Measurements from ENCODE around the gene RPAIN. TPM values are rescaled to one million over a fixed set of nuclear protein-coding genes. Genes with fewer than 3 reads are reported as not detected.

RPAIN gene
- total and polyA plus RNA-seq, 2 of the 8 experiments (the other 6 are each of a cell fraction or from before 2014, with no cell fraction given), result 54.5 to 57.7 TPM

GRCh38 chr17:5446786-5447185 lies 26.8 kb downstream of the RPAIN start:
- H3K9ac ChIP-seq (replicated peaks in 1 of 4; ENCODE audit: extremely low read depth in 1 of 4, low read depth in 3 of 4, low read length in 3 of 4), result no peak overlapping the region
- peaks cover 3 to 14% of the 10 kb centered on the region in 2 experiments for H4K20me1 ChIP-seq (replicated peaks in 1 of 2; ENCODE audit: control insufficient read depth in 1 of 2, insufficient read depth in 2 of 2, low read length in 2 of 2)
- no peak overlapping the region for H4K8ac ChIP-seq (ENCODE audit: extremely low read depth, insufficient read depth, low read length)
- peaks cover 9% of the 10 kb centered on the region for H3K79me1 ChIP-seq (ENCODE audit: low read depth, low read length)
- no peak for FAIRE-seq
- H3K27ac ChIP-seq (ENCODE audit: low read depth, low read length), result no peak overlapping the region
- H4K5ac ChIP-seq (ENCODE audit: insufficient read length, low read depth, low read length), result no peak overlapping the region
- H2BK5ac ChIP-seq (ENCODE audit: low read depth, low read length), result no peak overlapping the region
- no peak overlapping the region for H3K56ac ChIP-seq (replicated peaks; ENCODE audit: insufficient read length, low read depth, low read length)
- H3K4ac ChIP-seq (replicated peaks; ENCODE audit: insufficient read length, low read depth, low read length), result no peak overlapping the region
- no peak overlapping the region for H3K4me2 ChIP-seq (ENCODE audit: insufficient read depth in 1 of 2, low read depth in 2 of 2, low read length in 2 of 2)
- no peak overlapping the region for H3K4me3 ChIP-seq (ENCODE audit: extremely low read depth in 1 of 4, insufficient read depth in 2 of 4, low read depth in 3 of 4, low read length in 4 of 4)
- no peaks in the 10 kb centered on the region for H3K9me3 ChIP-seq (ENCODE audit: insufficient read depth in 2 of 2, low read depth in 1 of 2, low read length in 1 of 2)
- no peak overlapping the region for H4K91ac ChIP-seq (replicated peaks; ENCODE audit: insufficient read length, low read length)
- H3K23me2 ChIP-seq (ENCODE audit: low read depth, low read length), result no peaks in the 10 kb centered on the region
- H3K4me1 ChIP-seq (replicated peaks in 1 of 4; ENCODE audit: control insufficient read depth in 3 of 4, insufficient read depth in 4 of 4, low read length in 3 of 4), result no peaks in the 10 kb centered on the region
- H3K18ac ChIP-seq (ENCODE audit: extremely low read depth, low read length), result no peak overlapping the region
- 93% methylated on average over 8 of the region's 8 CpGs; no CpG with 5 or more reads in 1 of the 2 experiments for WGBS, 2 experiments (ENCODE audit: extremely low coverage in 1 of 2, insufficient coverage in 1 of 2, insufficient read length in 1 of 2, insufficient replicate concordance in 2 of 2, low coverage in 1 of 2, low lambda C conversion rate in 2 of 2, missing lambda C conversion rate in 1 of 2)
- CTCF ChIA-PET (ENCODE audit: partially characterized antibody), result interaction anchor here (2.5 kb wide), 1 partner anchor 8 kb away, joined by 16 read pairs; the partner anchor contains the start of gene C1QBP
- DNase-seq (ENCODE audit: low read depth in 1 of 2, low spot score in 2 of 2), result no peak
- H3K79me2 ChIP-seq (ENCODE audit: control insufficient read depth in 1 of 2, insufficient read depth in 2 of 2, low read length in 2 of 2), result peaks cover 0 to 10% of the 10 kb centered on the region in 2 experiments; a peak in 1 of 4 replicates
- no peak overlapping the region for H2AFZ ChIP-seq (ENCODE audit: low read length)
- no peak overlapping the region for H3K23ac ChIP-seq (ENCODE audit: insufficient read length)
- no peak overlapping the region for H2AK5ac ChIP-seq (ENCODE audit: low read depth, low read length)
- H2BK12ac ChIP-seq (ENCODE audit: low read depth, low read length), result no peak overlapping the region
- H2BK20ac ChIP-seq (ENCODE audit: low read length), result no peak overlapping the region
- H2BK15ac ChIP-seq (ENCODE audit: low read length), result no peak overlapping the region
- TF ChIP-seq, protein P1, sequence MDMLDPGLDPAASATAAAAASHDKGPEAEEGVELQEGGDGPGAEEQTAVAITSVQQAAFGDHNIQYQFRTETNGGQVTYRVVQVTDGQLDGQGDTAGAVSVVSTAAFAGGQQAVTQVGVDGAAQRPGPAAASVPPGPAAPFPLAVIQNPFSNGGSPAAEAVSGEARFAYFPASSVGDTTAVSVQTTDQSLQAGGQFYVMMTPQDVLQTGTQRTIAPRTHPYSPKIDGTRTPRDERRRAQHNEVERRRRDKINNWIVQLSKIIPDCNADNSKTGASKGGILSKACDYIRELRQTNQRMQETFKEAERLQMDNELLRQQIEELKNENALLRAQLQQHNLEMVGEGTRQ (IDR thresholded peaks at IDR 0.05; ENCODE audit: low read length), result no peak
- TF ChIP-seq CHD2 (IDR thresholded peaks at IDR 0.05; ENCODE audit: low read length) (no peak), EGR1 (IDR thresholded peaks at IDR 0.05; ENCODE audit: borderline replicate concordance, low read depth, low read length) (no peak), ATF2 (IDR thresholded peaks at IDR 0.05; ENCODE audit: low read length) (no peak), CHD1 (IDR thresholded peaks at IDR 0.05; ENCODE audit: low read depth, low read length) (no peak), EP300 (IDR thresholded peaks at IDR 0.05; ENCODE audit: borderline replicate concordance in 1 of 2, low read depth in 2 of 2, low read length in 2 of 2) (no peak), SP4 (IDR thresholded peaks at IDR 0.05; ENCODE audit: low read length) (no peak), RAD21 (IDR thresholded peaks at IDR 0.05 in 1 of 2, conservative IDR thresholded peaks at IDR 0.05 in 1 of 2; ENCODE audit: low read depth in 2 of 2, low read length in 2 of 2) (no peak), JUN (IDR thresholded peaks at IDR 0.05; ENCODE audit: low read depth, low read length) (no peak), POLR2A (IDR thresholded peaks at IDR 0.05; ENCODE audit: control extremely low read depth in 1 of 2, low read depth in 2 of 2, low read length in 2 of 2) (no peak)
- no peak overlapping the region for H2BK120ac ChIP-seq (replicated peaks; ENCODE audit: low read depth, low read length)
- no peak overlapping the region for H3K14ac ChIP-seq (ENCODE audit: insufficient read length)
- peaks cover 22 to 73% (median 65%) of the 10 kb centered on the region in 4 experiments for H3K36me3 ChIP-seq (ENCODE audit: control insufficient read depth in 2 of 4, insufficient read depth in 4 of 4, low read length in 3 of 4)
- no peaks in the 10 kb centered on the region for H3K27me3 ChIP-seq (replicated peaks in 1 of 4; ENCODE audit: control insufficient read depth in 3 of 4, extremely low read depth in 1 of 4, insufficient read depth in 3 of 4, low read length in 3 of 4)
- POLR2A ChIA-PET (ENCODE audit: partially characterized antibody), result interaction anchor here (0.9 to 21.2 kb wide), 3 partner anchors 9 to 18 kb away, joined by 3 to 228 read pairs (median 4); no protein-coding TSS in a partner anchor

Data from H1 (cell line).